Motor neuron (in vitro differentiated cells): ENCODE data around the gene AK4. TPM values are rescaled to one million over a fixed set of nuclear protein-coding genes. Genes with fewer than 3 reads are reported as not detected.

Source experiments
- ATAC-seq, 8 experiments: fragments of 200-7000 bp; cut with Tn5 transposase; replicated peaks in 6 of 8; 2 replicates each; pipeline ENCODE4 v1.8.0; 2021; ENCODE audit warnings: mild to moderate bottlenecking in 8 of 8, moderate library complexity in 8 of 8
- H3K27ac ChIP-seq, 2 donors: fragments of 250-450 bp; sonication (Bioruptor Pico); 2 replicates each; pipeline ENCODE4 v1.9.0; 2021; ENCODE audit warnings: antibody characterized with exemption in 2 of 2, mild to moderate bottlenecking in 2 of 2, moderate library complexity in 1 of 2
- H3K4me1 ChIP-seq, 2 donors: fragments of 250-450 bp; sonication (Bioruptor Pico); replicated peaks in 1 of 2; 2 replicates each; pipeline ENCODE4 v1.6.1; 2021; ENCODE audit warnings: antibody characterized with exemption in 2 of 2, mild to moderate bottlenecking in 2 of 2, moderate library complexity in 1 of 2
- H3K4me3 ChIP-seq, 5 donors: fragments of 250-450 bp; sonication (Bioruptor Pico); 2 replicates each; pipeline ENCODE4 v1.9.0; 2021; ENCODE audit warnings: antibody characterized with exemption in 5 of 5, mild to moderate bottlenecking in 5 of 5, moderate library complexity in 4 of 5
- WGBS, 10 experiments: fragments of 450-650 bp; shearing (Covaris generic); methylation state at CpG; one replicate each; pipeline ENCODE4 v1.0.0; 2022; 5-methylcytosine and 5-hydroxymethylcytosine counted together
- in situ Hi-C, 9 experiments: fragments of 400-800 bp; cut with MboI; loops; one replicate each; pipeline ENCODE4 v1.15.0; 2021; ENCODE audit warnings: low sequenced_read_pairs in 9 of 9, low pct_unique_long_range_greater_than_20kb in 2 of 9; ENCODE audit not compliant: unreplicated experiment in 9 of 9
- total RNA-seq, 8 experiments: library from RNA; unstranded; fragments of 300-600 nt; gene quantifications; 2 replicates each; pipeline versions ENCODE4 v1.2.3 to v1.2.4, GENCODE V29; 2022

AK4 gene
- total RNA-seq, 8 experiments from 2014 or later = 2.7 to 45.6 (median 27.2) TPM

DNA sequence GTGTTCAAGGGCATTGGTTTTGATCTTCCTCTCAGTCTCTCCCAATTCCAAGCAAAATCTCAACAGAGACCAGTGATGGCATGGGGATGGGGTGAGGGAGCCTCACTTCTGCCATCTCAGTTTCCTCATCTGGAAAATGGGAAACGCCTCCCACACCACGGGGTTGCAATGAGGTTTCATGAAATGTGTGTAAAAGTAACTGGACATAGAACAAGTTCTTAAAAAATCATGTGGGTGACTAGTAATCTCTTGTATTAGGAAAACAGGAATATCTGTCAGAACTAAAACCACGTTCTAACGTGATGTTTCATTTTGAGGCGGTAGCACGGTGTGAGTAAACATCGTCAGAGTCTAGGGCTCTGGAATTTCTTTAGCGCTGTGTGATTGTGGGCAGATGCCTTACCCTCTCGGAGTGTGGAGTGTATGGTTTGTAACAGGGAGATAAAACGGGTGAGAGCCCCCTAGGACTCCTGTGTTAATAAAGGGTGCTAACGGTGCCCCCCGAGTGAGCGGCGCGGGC is 105.9 kb downstream of the AK4 start:
- in situ Hi-C loops = no loop called here
- Histone ChIP-seq H3K4me1 (peaks cover 18 to 19% of the 10 kb centered on the region in 2 donors), H3K4me3 (peak overlapping the region; percentile 52 to 98 (median 73)), H3K27ac (peak overlapping the region in 1 of 2 donors; percentile 68)
- WGBS, 10 experiments = 0 to 8% (median 3%) methylated on average over 1 to 10 of the region's 15 CpGs; no CpG with 5 or more reads in 3 of the 10 experiments
- ATAC-seq = peak in 3 of 8 experiments; percentile 54 to 59 (median 56)

DNA sequence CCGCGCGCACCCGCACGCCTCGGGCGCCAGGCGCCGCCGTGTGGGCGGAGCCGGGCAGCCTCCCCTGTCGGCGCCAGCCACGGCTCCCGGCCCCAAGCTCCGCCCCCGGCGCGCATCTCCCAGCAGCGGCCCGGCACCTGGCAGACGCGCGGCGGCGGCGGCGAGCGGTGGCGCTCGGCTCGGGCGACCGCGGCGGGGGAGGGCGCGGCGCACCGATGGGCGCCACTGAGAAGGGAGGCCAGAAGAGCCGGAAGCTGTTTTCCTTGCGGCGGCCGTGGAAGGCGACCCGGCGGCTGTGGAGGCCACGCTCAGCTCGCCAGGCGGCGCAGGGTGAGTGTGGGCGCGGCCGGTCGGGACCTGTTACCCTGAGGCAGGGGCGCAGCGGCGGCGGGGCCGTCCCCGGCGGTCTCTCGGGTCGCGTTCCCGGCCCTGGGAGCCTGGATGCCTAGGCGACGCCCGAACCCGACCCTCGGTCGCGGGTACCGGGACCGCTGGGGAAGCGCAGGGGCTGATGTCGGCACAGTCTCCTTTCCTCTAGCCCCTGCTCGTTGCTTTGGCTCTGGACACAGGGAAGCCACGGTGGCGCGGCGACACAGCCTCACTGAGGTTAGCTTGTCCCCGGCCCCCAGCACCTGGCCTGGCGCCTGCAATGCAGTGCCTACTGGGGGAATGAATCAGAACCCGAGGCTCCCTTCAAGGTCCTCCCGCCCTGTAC is 106.5 kb downstream of the AK4 start:
- in situ Hi-C loops = no loop called here
- ATAC-seq = peak; percentile 89 to 94 (median 92)
- peak overlapping the region; percentile 19 to 68 for H3K27ac ChIP-seq
- WGBS, 10 experiments = 0 to 1% (median 1%) methylated on average over 1 to 38 of the region's 88 CpGs; no CpG with 5 or more reads in 5 of the 10 experiments
- H3K4me3 ChIP-seq = peak overlapping the region; percentile 52 to 98 (median 73)
- H3K4me1 ChIP-seq = peaks cover 18 to 19% of the 10 kb centered on the region in 2 donors

DNA sequence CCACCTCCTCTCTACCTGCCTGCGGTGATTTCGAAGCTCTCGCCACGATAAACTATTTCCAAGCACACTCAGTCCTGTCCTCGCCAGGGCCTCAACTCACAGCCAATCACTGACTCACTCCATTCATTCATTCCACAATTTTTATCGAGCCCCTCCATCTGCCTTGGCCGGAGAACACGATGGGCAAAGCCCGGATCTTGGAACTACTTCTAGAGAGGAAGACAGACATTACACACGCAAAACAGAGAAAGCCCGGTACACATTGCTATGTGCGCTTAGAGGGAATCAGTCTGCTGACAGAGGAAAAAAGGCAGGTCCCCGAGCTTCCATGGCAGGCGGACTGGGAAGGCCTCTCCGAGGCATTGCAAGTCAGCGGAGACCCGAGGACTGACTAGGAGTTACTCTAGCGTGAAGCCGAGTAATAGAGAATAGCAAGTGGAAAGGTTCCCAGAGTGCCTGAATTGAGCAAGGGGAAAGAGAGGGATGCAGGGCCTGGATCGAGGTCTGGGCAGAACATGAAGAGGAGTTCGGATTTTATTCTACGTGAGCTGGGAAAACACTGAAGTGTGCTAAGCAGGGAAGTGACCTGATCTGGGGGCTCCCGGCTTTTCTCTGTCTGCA is 107.1 kb downstream of the AK4 start:
- 0 to 20% (median 2%) methylated on average over 1 to 20 of the region's 23 CpGs; no CpG with 5 or more reads in 1 of the 10 experiments for WGBS, 10 experiments
- peak; percentile 2 to 27 (median 20) for ATAC-seq
- Histone ChIP-seq H3K27ac (no peak overlapping the region), H3K4me1 (peaks cover 18 to 19% of the 10 kb centered on the region in 2 donors), H3K4me3 (peak overlapping the region; percentile 52 to 98 (median 73))
- in situ Hi-C loops = no loop called here

DNA sequence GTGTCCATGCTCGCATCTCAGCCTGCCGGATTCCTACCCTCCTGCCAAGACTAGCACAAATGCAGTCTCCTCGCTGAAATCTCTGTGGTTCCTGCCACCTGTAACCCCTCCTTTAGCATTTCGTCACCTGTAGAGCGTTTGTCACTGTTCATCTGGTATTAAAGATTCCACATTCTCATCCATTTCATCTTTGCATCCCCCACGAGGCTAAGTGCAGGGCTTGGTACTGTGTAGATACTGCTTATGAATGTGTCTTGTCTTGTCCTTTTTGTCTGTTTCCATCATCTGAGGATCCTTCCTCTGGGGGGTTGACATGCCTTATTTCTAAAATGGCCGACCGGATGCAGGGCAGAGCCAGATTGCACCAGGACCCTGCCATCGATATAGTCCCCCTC is 107.7 kb downstream of the AK4 start:
- no peak overlapping the region for H3K27ac ChIP-seq
- WGBS, 10 experiments = 33 to 100% (median 60%) methylated on average over 1 to 9 of the region's 9 CpGs; no CpG with 5 or more reads in 1 of the 10 experiments
- peak overlapping the region; percentile 52 to 98 (median 73) for H3K4me3 ChIP-seq
- H3K4me1 ChIP-seq = peaks cover 18 to 19% of the 10 kb centered on the region in 2 donors
- ATAC-seq = no peak
- in situ Hi-C loops = no loop called here

DNA sequence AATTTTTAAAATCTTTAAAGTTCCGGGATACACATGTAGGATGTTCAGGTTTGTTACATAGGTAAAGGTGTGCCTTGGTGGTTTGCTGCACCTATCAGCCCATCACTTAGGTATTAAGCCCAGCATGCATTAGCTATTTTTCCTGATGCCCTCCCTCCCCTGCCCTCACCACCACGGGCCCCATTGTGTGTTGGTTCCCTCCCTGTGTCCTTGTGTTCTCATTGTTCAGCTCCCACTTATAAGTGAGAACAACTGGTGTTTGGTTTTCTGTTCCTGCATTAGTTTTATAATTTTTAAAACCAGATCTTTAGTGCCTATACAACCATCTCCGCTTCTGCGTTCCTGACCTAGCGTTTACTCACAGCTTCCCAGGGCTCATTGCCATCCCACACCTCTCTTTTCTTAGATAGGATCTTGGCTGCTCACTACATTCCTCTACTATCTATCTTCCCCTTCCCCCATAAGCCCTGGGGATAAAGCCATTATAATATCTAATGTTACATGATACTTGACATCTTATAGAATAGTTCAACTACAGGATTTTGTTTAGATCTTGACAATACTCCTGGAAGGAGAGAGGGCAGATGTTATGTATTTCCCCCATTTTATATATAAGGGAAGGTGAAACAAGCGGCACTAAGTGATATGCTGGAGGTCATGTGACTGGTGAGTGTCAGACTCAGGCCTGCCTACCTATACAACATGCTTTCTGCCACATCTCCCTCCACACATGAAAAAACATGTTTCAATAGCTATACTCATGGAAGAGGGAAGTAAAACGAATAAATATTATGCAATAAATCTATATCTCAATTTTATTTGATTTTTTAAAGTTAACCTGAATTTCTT is 109.1 kb downstream of the AK4 start:
- in situ Hi-C loops = no loop called here
- Histone ChIP-seq H3K4me1 (peaks cover 18 to 19% of the 10 kb centered on the region in 2 donors), H3K4me3 (peak overlapping the region in 2 of 5 donors; percentile 52 to 98), H3K27ac (no peak overlapping the region)
- 71 to 100% (median 92%) methylated on average over 1 to 7 of the region's 7 CpGs; no CpG with 5 or more reads in 1 of the 10 experiments for WGBS, 10 experiments
- ATAC-seq = no peak

DNA sequence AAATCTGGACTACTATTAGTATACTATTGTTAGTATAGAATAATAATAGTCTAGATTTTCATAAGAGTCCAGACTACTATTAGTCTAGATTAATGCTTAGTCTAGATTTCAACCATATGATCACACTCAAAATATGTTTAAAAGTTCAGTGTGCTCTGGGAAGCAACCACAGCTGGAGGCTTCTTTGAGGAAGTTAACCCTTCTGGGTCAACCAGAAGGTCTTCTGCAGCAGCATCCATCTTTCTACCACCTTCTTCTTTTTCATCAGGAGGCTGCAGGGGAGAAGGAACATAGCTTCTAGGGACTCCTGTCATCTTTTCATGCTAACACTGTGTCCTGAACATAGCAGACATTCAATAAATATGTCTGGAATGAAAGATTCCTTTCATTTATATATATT is 110.1 kb downstream of the AK4 start:
- in situ Hi-C loops = no loop called here
- Histone ChIP-seq H3K27ac (no peak overlapping the region), H3K4me1 (peaks cover 18 to 19% of the 10 kb centered on the region in 2 donors), H3K4me3 (no peak overlapping the region)
- no peak for ATAC-seq

DNA sequence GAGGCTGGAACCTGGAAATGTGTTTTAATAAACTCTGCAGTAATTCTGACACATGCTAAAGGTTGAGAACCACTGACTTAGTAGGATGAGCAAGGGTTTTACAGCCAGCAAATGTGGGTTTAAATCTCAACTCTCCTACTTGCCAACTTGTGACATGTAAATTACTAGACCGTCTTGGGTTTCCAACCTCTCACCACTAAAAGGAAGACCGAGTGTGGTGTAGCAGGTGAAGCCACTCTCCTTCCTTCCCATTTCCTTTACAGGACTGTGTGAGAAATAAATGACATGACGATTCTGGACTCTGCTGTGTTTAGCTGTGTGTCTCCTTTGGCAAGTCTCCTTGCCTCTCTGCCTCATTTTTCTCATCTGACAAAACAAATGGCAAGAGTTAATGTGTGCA is 111.8 kb downstream of the AK4 start:
- H3K27ac ChIP-seq = no peak overlapping the region
- WGBS, 10 experiments = 50 to 100% (median 67%) methylated on average over 1 to 3 of the region's 3 CpGs; no CpG with 5 or more reads in 3 of the 10 experiments
- in situ Hi-C loops = no loop called here
- peaks cover 18 to 19% of the 10 kb centered on the region in 2 donors for H3K4me1 ChIP-seq
- H3K4me3 ChIP-seq = no peak overlapping the region
- no peak for ATAC-seq

DNA sequence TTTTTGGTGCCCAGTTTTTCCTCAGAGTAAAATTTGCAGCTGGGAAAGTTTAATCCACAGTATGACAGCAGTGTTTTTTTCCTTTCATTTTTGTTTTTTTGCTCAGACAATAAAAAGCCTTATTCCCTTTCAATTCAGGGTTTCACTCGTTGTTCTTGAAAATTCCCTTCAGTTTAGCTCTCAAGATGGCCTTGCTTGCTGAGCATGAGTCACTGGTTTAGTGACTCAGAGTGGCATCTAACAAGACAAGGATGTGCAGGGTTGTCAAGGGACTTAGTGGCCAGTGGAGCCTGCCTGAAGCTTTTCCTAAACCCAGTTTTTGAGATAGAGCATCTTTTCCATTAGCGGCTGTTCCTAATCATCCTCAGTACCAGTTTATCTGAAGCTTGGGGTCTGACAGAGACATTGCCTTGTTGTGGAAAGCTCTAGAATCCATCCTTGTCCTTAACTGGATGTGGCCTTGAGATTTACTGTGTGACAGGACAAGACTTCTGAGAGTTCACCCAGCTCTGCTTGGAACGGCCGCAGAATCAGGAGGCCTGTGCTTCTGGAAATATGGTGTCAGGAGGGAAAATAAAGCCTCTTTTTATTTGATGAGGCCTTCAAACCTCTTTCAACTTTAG is 113.0 kb downstream of the AK4 start:
- WGBS, 10 experiments = 0 to 81% (median 60%) methylated on average over 1 to 4 of the region's 4 CpGs
- in situ Hi-C loops = no loop called here
- Histone ChIP-seq H3K27ac (no peak overlapping the region), H3K4me3 (peak overlapping the region in 1 of 5 donors; percentile 1), H3K4me1 (peaks cover 17 to 23% of the 10 kb centered on the region in 2 donors)
- peak in 7 of 8 experiments; percentile 51 to 69 (median 60) for ATAC-seq

DNA sequence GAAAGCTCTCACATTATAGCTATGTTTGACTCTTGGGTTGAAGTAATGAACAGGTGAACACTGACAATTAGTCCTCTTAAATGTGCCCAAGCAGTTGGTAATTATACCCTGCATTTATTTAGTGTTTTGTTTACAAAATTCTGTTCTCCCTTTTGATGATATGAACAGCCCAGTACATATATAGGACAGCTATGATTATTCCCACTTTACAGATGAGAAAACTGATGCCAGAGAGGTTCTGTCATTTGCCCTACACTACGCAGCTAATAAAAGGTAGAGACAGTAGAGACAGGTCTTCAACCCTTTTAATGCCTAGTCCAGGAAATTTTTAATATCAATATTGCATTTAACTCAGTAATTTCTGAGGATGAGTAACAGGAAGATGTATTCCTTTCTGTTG is 115.3 kb downstream of the AK4 start:
- Histone ChIP-seq H3K27ac (no peak overlapping the region), H3K4me1 (peaks cover 12% of the 10 kb centered on the region in 2 donors), H3K4me3 (no peak overlapping the region)
- 60 to 100% (median 100%) methylated on average over 1 of the region's 1 CpG; no CpG with 5 or more reads in 1 of the 10 experiments for WGBS, 10 experiments
- in situ Hi-C loops = no loop called here
- ATAC-seq = no peak

DNA sequence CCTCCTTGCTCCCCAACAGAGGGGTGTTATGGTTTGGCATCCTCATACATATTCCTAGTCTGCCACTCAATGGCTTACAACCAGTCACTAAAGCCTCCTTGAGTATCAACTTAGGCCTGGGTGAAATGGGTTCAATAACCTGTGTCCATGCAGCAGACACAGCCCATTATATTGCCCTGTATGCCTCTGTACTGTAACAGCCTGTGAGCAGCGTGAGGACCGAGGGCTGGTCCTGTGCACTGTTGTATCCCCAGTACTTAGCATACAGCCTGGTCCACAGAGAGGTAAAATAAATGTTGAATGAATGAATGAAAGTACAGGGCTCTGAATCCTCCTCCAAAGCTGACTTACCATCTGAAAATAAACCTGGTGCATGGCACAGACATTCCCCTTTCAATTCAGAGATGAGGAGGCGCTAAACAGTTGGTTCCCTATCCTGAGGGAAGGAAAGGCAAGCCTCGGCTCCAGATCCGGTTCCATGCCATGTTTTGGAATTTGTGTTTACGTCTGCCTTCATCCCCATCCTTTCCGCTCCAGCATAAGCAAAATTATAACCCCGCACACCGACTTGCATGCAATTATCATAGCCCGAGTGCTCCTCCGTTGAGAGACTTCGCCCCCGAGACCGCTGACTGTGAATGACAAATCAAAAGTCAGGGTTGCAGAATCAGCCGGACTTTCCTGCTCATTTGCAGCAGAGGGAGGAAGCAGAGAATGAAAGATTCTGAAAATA is 116.4 kb downstream of the AK4 start:
- ATAC-seq = peak; percentile 50 to 78 (median 70)
- WGBS, 10 experiments = 0 to 17% (median 10%) methylated on average over 3 to 13 of the region's 15 CpGs; no CpG with 5 or more reads in 2 of the 10 experiments
- peaks cover 12% of the 10 kb centered on the region in 2 donors for H3K4me1 ChIP-seq

DNA sequence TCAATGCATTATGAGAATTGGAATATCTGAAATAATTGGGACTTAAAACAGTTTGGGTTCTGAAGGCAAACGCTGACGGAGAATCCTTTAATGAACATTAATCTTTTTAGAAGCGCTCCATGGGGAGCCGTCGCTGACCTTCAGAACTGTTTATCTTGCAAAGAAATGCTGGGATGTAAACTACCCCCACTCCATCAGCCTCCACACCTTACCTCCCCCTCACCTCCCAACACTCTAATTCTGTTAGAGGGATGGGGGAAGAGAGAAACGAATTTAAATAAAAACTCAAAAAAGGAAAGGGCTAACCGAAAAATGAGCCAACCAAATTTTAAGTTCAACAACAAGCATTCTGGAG is 117.3 kb downstream of the AK4 start:
- peak in 4 of 8 experiments; percentile 2 to 18 (median 15) for ATAC-seq
- H3K27ac ChIP-seq = peak overlapping the region in 1 of 2 donors; percentile 1
- 0 to 63% (median 8%) methylated on average over 2 to 7 of the region's 7 CpGs; no CpG with 5 or more reads in 1 of the 10 experiments for WGBS, 10 experiments
- peak overlapping the region; percentile 44 to 69 (median 54) for H3K4me3 ChIP-seq
- peaks cover 12% of the 10 kb centered on the region in 2 donors for H3K4me1 ChIP-seq
- in situ Hi-C loops = no loop called here

More for the DNA sequence above, 116.4 kb downstream of the AK4 start:
- in situ Hi-C loops = no loop called here
- H3K27ac ChIP-seq = no peak overlapping the region
- H3K4me3 ChIP-seq = peak overlapping the region; percentile 44 to 69 (median 54)
